NCI-H69 (cell line): ENCODE results near the gene CD81.

Source experiments
- DNase-seq: peaks from one replicate; lab custom pipeline; 2025; lab: John Stamatoyannopoulos, UW

Gene CD81

GRCh38 chr11:2406451-2406850 lies 29.3 kb downstream of the CD81 start:
- DNase-seq: no peak

- peak; percentile 22 for DNase-seq
Measured at GRCh38 chr11:2406878-2407410, 29.8 kb downstream of the CD81 start.

GRCh38 chr11:2408671-2409070 lies 31.6 kb downstream of the CD81 start:
- DNase-seq: no peak

- DNase-seq: peak; percentile 32
Measured at GRCh38 chr11:2409126-2409525, 32.0 kb downstream of the CD81 start.

GRCh38 chr11:2409611-2410468 lies 32.7 kb downstream of the CD81 start:
- peak; percentile 81 for DNase-seq

- DNase-seq: no peak
Measured at GRCh38 chr11:2410616-2411015, 33.5 kb downstream of the CD81 start.

- no peak for DNase-seq
Measured at GRCh38 chr11:2411446-2412305, 34.6 kb downstream of the CD81 start.

- no peak for DNase-seq
Measured at GRCh38 chr11:2412323-2412722, 35.2 kb downstream of the CD81 start.

GRCh38 chr11:2413742-2414579 lies 36.9 kb downstream of the CD81 start:
- peak; percentile 65 for DNase-seq

- no peak for DNase-seq
Measured at GRCh38 chr11:2414616-2415015, 37.5 kb downstream of the CD81 start.

GRCh38 chr11:2415171-2415570 lies 38.1 kb downstream of the CD81 start:
- DNase-seq: no peak

- no peak for DNase-seq
Measured at GRCh38 chr11:2415601-2416380, 38.7 kb downstream of the CD81 start.

GRCh38 chr11:2416765-2417164 lies 39.7 kb downstream of the CD81 start:
- DNase-seq: no peak

GRCh38 chr11:2417856-2418692 lies 41.0 kb downstream of the CD81 start:
- DNase-seq: no peak

- DNase-seq: no peak
Measured at GRCh38 chr11:2418693-2419360, 41.7 kb downstream of the CD81 start.

GRCh38 chr11:2419638-2420501 lies 42.8 kb downstream of the CD81 start:
- DNase-seq: peak; percentile 85

- DNase-seq: peak; percentile 88
Measured at GRCh38 chr11:2420502-2421225, 43.6 kb downstream of the CD81 start.
